Endothelial cell of umbilical vein (primary cell): ENCODE results near the gene BCL2L13. TPM values are rescaled to one million over a fixed set of nuclear protein-coding genes. Genes with fewer than 3 reads are reported as not detected.
A peak's percentile ranks its signal among the peaks of the same experiment; 100 is the strongest.

Experiments
- BruUV-seq: library from RNA; stranded (reverse); fragments of 400-500 nt; replicated peaks from 2 replicates; lab custom pipeline; 2021; lab: Mats Ljungman, UMichigan
- CTCF ChIA-PET: fragments of 300-600, 350-600 bp; sonication (Branson Sonifier 250); formaldehyde crosslinking; loops from one replicate; lab custom pipeline; 2021; ENCODE audit warnings: antibody characterized with exemption, inconsistent platforms; lab: Charles Lee
- POLR2A ChIA-PET: fragments of 300-600, 350-600 bp; sonication (Branson Sonifier 250); formaldehyde crosslinking; loops from one replicate; lab custom pipeline; 2021; ENCODE audit warnings: antibody characterized with exemption, inconsistent platforms; lab: Charles Lee
- DNase-seq: peaks from one replicate; pipeline ENCODE4 v3.0.0-alpha.2; 2011; ENCODE audit warnings: low read depth, low spot score
- FAIRE-seq: peaks from 2 replicates; lab custom pipeline; 2011; peaks lifted over from hg19 to GRCh38; lab: Jason Lieb, UNC
- H2AFZ ChIP-seq: 2 replicates; pipeline ENCODE4 v1.6.0; 2012; ENCODE audit warnings: low read depth, low read length, control low read depth, inconsistent platforms
- H3K27ac ChIP-seq: 2 replicates; pipeline ENCODE4 v1.5.1; 2011; ENCODE audit warnings: low read depth, mild to moderate bottlenecking, control low read depth, low read length, moderate library complexity; ENCODE audit not compliant: insufficient read depth
- H3K27me3 ChIP-seq, 2 experiments: 2 replicates each; pipeline versions ENCODE4 v1.6.0 to v1.6.1; 2011; ENCODE audit warnings: low read length in 2 of 2, mixed read lengths in 1 of 2; ENCODE audit not compliant: control insufficient read depth in 2 of 2, insufficient read depth in 2 of 2
- H3K36me3 ChIP-seq, 2 experiments: 2 replicates in 1 of 2; 3 replicates in 1 of 2; pipeline ENCODE4 v1.5.1; 2011; ENCODE audit warnings: low read length in 2 of 2, mild to moderate bottlenecking in 1 of 2, moderate library complexity in 1 of 2; ENCODE audit not compliant: control insufficient read depth in 2 of 2, insufficient read depth in 2 of 2; ENCODE audit errors: extremely low read depth in 1 of 2
- H3K4me1 ChIP-seq: 3 replicates; pipeline ENCODE4 v1.5.1; 2011; ENCODE audit warnings: mild to moderate bottlenecking, low read length; ENCODE audit not compliant: control insufficient read depth, insufficient read depth; ENCODE audit errors: extremely low read depth
- H3K4me2 ChIP-seq: 2 replicates; pipeline ENCODE4 v1.6.1; 2011; ENCODE audit warnings: low read length, control low read depth, mixed read lengths; ENCODE audit not compliant: insufficient read depth
- H3K4me3 ChIP-seq, 3 experiments: fragments of 200-600 bp in 1 of 3; sonication (generic), shearing (Covaris generic) in 1 of 3; replicated peaks in 1 of 3; 2 replicates each; pipeline ENCODE4 v1.5.1; 2011 to 2016; ENCODE audit warnings: control low read depth in 3 of 3, low read length in 3 of 3, mild to moderate bottlenecking in 2 of 3, inconsistent platforms in 1 of 3, low read depth in 1 of 3, moderate library complexity in 1 of 3; ENCODE audit not compliant: insufficient read depth in 1 of 3
- H3K79me2 ChIP-seq: 2 replicates; pipeline ENCODE4 v1.6.0; 2012; ENCODE audit warnings: low read length, inconsistent platforms; ENCODE audit not compliant: control insufficient read depth, insufficient read depth
- H3K9ac ChIP-seq: replicated peaks from 2 replicates; pipeline ENCODE3; 2011; ENCODE audit warnings: low read length, control low read depth; ENCODE audit not compliant: insufficient read depth; ENCODE audit errors: extremely low read depth
- H3K9me1 ChIP-seq: replicated peaks from 3 replicates; pipeline ENCODE4 v1.6.0; 2011; ENCODE audit warnings: mild to moderate bottlenecking, low read length; ENCODE audit not compliant: control insufficient read depth, insufficient read depth; ENCODE audit errors: extremely low read depth
- H3K9me3 ChIP-seq: replicated peaks from 2 replicates; pipeline ENCODE4 v1.5.1; 2012; ENCODE audit warnings: low read length, inconsistent platforms; ENCODE audit not compliant: control insufficient read depth, insufficient read depth
- H4K20me1 ChIP-seq: replicated peaks from 2 replicates; pipeline ENCODE3; 2011; ENCODE audit warnings: mild to moderate bottlenecking, low read length; ENCODE audit not compliant: control insufficient read depth, insufficient read depth; ENCODE audit errors: extremely low read depth
- EZH2 ChIP-seq: IDR thresholded peaks from 2 replicates; pipeline ENCODE4 v1.6.1; 2012; ENCODE audit warnings: borderline replicate concordance, low read depth, mild to moderate bottlenecking, moderate library complexity, low read length, inconsistent platforms; ENCODE audit not compliant: severe bottlenecking
- FOS ChIP-seq: IDR thresholded peaks from 2 replicates; pipeline ENCODE4 v1.6.1; 2011; ENCODE audit warnings: mild to moderate bottlenecking, low read length, moderate library complexity, borderline replicate concordance; ENCODE audit not compliant: insufficient read depth
- GATA2 ChIP-seq: IDR thresholded peaks from 2 replicates; pipeline ENCODE4 v1.7.0; 2011; ENCODE audit warnings: low read depth, mild to moderate bottlenecking, moderate library complexity, mixed read lengths, low read length; ENCODE audit not compliant: insufficient read length, insufficient read depth
- JUN ChIP-seq: IDR thresholded peaks from 2 replicates; pipeline ENCODE4 v1.6.1; 2011; ENCODE audit warnings: borderline replicate concordance, low read depth; ENCODE audit not compliant: insufficient read length, insufficient read depth
- MYC ChIP-seq: IDR thresholded peaks from one replicate; pipeline ENCODE4 v1.6.1; 2011; ENCODE audit warnings: mild to moderate bottlenecking, low read depth, low read length
- POLR2A ChIP-seq: IDR thresholded peaks from 2 replicates; pipeline ENCODE4 v1.6.1; 2012; ENCODE audit warnings: low read depth, mild to moderate bottlenecking, control low read depth, low read length
- POLR2AphosphoS5 ChIP-seq: IDR thresholded peaks from 2 replicates; pipeline ENCODE4 v1.6.1; 2012; ENCODE audit warnings: low read depth, mild to moderate bottlenecking, control low read depth, low read length, moderate library complexity; ENCODE audit not compliant: insufficient read depth
- dilution Hi-C: fragments of 300-500 bp; cut with MboI; formaldehyde crosslinking; loops from one replicate; pipeline ENCODE4 v1.15.0; 2019; ENCODE audit warnings: low sequenced_read_pairs; ENCODE audit not compliant: extremely low pct_ligation_motif_present
- intact Hi-C: fragments of 100-400 bp; cut with micrococcal nuclease; formaldehyde crosslinking; loops from one replicate; pipeline ENCODE4 v1.10.0; 2022
- polyA plus RNA-seq, 4 experiments: library from polyadenylated mRNA; depleted of rRNA in 3 of 4; stranded (reverse) in 3 of 4; unstranded in 1 of 4; fragments of >200 nt; gene quantifications; 2 replicates each; pipeline versions ENCODE4 v1.2.1 to v1.2.3, GENCODE V29; 2011 to 2012; ENCODE audit warnings: missing spikeins in 1 of 4
- total RNA-seq: library from RNA; stranded (reverse); gene quantifications from 2 replicates; pipeline ENCODE4 v1.2.3, GENCODE V29; 2021
- TF ChIP-seq, protein P1 (sequence below): IDR thresholded peaks from 2 replicates; pipeline ENCODE4 v1.6.1; 2011; ENCODE audit not compliant: insufficient read depth, insufficient read length
- TF ChIP-seq, protein P2 (sequence below), 2 donors: IDR thresholded peaks; 1 replicate in 1 of 2; 2 replicates in 1 of 2; pipeline ENCODE4 v1.5.1; 2011; ENCODE audit warnings: low read length in 2 of 2, mild to moderate bottlenecking in 2 of 2, moderate library complexity in 2 of 2, control low read depth in 1 of 2, inconsistent platforms in 1 of 2, low read depth in 1 of 2; ENCODE audit not compliant: insufficient read depth in 1 of 2; ENCODE audit errors: extremely low read depth in 1 of 2

BCL2L13 gene
- total and polyA plus RNA-seq, 2 donors (not counting 3 experiments of a cell fraction or from before 2014, with no cell fraction given) = 28.1 to 36.2 TPM

DNA sequence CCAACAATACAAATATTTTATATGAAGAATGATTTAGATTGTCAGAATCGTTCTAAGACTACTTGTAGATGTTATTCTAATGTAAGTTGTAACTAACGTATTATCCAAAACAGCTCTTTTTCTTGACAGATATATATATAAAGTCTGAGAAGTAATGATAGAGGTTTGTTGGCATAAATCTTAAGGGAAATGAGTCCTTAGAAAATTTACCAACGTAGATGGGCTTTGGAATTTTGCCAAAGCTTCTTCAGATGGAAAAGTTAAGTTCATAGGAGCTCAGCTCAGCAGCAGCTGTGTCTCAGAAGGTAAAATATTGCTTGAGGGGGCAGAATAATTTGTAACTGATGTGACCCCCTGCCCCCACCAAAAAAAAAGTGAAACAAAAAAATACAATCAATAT is 69.0 kb downstream of the BCL2L13 start:
- Histone ChIP-seq H3K79me2 (peaks cover 18% of the 10 kb centered on the region), H3K4me2 (peak overlapping the region; percentile 96), H3K9me3 (no peaks in the 10 kb centered on the region), H2AFZ (no peak overlapping the region), H3K36me3 (no peaks in the 10 kb centered on the region), H3K27ac (peak overlapping the region; percentile 91), H3K4me1 (peaks cover 20% of the 10 kb centered on the region), H3K9me1 (no peaks in the 10 kb centered on the region), H4K20me1 (no peaks in the 10 kb centered on the region), H3K27me3 (no peaks in the 10 kb centered on the region), H3K4me3 (peak overlapping the region in 2 of 3 experiments; percentile 42 to 84), H3K9ac (peak overlapping the region; percentile 86)
- ChIA-PET CTCF (interaction anchor here (1.0 to 2.2 kb wide), 2 partner anchors 12 to 149 kb away, joined by 3 to 5 read pairs; no protein-coding TSS in a partner anchor), POLR2A (no interaction called here)
- DNase-seq = peak; percentile 67
- intact Hi-C loops = loop anchor here (2.0 to 10.0 kb wide), 3 partner anchors 69 to 153 kb away; partner anchors contain the start of genes ATP6V1E1 and BCL2L13
- dilution Hi-C loops = no loop called here
- no peak for FAIRE-seq
- TF ChIP-seq POLR2AphosphoS5 (no peak), EZH2 (no peak), JUN (no peak)
- BruUV-seq = no TSS peak

DNA sequence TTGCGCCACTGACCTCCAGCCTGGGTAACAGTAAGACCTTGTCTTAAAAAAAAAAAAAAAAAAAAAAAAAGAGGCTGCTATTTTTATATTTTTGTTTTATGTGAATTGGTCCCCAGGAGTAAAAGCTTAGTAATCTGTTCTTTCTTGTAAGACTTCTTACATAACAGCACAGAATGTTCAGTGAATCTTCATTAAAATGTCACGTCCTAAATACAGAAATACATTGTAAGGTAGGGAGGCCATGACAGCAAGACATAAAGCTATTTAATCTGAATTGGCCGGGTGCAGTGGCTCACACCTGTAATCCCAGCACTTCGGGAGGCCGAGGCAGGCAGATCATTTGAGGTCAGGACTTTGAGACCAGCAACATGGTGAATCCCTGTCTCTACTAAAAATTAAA is 71.5 kb downstream of the BCL2L13 start:
- Histone ChIP-seq H3K79me2 (peaks cover 28% of the 10 kb centered on the region), H3K27me3 (no peaks in the 10 kb centered on the region), H2AFZ (no peak overlapping the region), H3K4me3 (no peak overlapping the region), H3K9me3 (no peaks in the 10 kb centered on the region), H3K4me2 (no peak overlapping the region), H4K20me1 (no peaks in the 10 kb centered on the region), H3K27ac (no peak overlapping the region), H3K36me3 (no peaks in the 10 kb centered on the region), H3K4me1 (peaks cover 23% of the 10 kb centered on the region), H3K9me1 (peaks cover 2% of the 10 kb centered on the region), H3K9ac (no peak overlapping the region)
- TF ChIP-seq, protein P1, sequence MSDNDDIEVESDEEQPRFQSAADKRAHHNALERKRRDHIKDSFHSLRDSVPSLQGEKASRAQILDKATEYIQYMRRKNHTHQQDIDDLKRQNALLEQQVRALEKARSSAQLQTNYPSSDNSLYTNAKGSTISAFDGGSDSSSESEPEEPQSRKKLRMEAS = no peak
- TF ChIP-seq POLR2AphosphoS5 (no peak), GATA2 (no peak), EZH2 (no peak), MYC (no peak), JUN (no peak), FOS (no peak), POLR2A (no peak)
- TF ChIP-seq, protein P2, sequence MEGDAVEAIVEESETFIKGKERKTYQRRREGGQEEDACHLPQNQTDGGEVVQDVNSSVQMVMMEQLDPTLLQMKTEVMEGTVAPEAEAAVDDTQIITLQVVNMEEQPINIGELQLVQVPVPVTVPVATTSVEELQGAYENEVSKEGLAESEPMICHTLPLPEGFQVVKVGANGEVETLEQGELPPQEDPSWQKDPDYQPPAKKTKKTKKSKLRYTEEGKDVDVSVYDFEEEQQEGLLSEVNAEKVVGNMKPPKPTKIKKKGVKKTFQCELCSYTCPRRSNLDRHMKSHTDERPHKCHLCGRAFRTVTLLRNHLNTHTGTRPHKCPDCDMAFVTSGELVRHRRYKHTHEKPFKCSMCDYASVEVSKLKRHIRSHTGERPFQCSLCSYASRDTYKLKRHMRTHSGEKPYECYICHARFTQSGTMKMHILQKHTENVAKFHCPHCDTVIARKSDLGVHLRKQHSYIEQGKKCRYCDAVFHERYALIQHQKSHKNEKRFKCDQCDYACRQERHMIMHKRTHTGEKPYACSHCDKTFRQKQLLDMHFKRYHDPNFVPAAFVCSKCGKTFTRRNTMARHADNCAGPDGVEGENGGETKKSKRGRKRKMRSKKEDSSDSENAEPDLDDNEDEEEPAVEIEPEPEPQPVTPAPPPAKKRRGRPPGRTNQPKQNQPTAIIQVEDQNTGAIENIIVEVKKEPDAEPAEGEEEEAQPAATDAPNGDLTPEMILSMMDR (IDR thresholded peaks at IDR 0.05; ENCODE audit: extremely low read depth in 1 of 2, insufficient read depth in 1 of 2, low read depth in 1 of 2, low read length in 2 of 2) = no peak
- BruUV-seq = no TSS peak
- POLR2A ChIA-PET = interaction anchor here (1.7 kb wide), 1 partner anchor 13 kb away, joined by 4 read pairs; no protein-coding TSS in a partner anchor
- intact Hi-C loops = no loop called here
- CTCF ChIA-PET = no interaction called here
- FAIRE-seq = no peak
- no peak for DNase-seq
- dilution Hi-C loops = no loop called here
